Medulla oblongata (tissue), 1 donor: ENCODE data around the gene PRKAA1.

Source experiments
- DNase-seq: peaks from one replicate; pipeline ENCODE4 v3.0.0-alpha.2; 2015; ENCODE audit errors: extremely low spot score

Gene PRKAA1

GRCh38 chr5:40780199-40780598 lies 18.0 kb downstream of the PRKAA1 start:
- no peak for DNase-seq

GRCh38 chr5:40779561-40779960 lies 18.6 kb downstream of the PRKAA1 start:
- no peak for DNase-seq

DNA sequence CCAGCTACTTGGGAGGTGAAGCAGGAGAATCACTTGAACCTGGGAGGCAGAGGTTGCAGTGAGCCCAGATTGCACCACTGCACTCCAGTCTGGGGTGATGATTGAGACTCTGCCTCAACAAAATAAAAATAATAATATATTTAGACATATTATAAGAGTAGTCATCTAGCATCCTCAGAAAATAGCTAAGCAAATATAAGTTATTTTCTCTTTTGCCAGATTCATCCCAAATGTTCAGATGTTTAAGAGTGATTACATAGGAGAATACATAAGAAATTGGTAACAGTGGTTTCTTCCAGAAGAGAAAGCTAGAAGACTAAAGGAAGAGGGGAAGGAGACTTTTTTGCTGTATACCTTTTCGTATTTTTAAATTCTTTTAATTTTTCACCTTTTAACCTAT lies 20.0 kb downstream of the PRKAA1 start:
- no peak for DNase-seq

DNA sequence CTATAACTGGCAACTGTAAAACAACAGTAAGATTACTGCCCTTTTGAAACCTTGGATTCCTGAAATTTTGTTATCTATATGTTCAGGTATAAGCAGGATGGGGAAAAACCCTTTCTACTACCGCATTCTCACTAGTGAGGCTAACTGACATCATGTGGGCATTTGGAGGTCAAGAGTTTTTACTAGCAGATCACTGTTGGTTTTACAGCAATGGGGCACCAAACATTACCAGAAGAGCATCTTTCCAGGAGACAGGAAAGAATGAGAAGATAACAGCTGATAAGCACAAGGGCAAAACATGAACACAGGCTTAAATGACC lies 21.6 kb downstream of the PRKAA1 start:
- DNase-seq, result no peak

DNA sequence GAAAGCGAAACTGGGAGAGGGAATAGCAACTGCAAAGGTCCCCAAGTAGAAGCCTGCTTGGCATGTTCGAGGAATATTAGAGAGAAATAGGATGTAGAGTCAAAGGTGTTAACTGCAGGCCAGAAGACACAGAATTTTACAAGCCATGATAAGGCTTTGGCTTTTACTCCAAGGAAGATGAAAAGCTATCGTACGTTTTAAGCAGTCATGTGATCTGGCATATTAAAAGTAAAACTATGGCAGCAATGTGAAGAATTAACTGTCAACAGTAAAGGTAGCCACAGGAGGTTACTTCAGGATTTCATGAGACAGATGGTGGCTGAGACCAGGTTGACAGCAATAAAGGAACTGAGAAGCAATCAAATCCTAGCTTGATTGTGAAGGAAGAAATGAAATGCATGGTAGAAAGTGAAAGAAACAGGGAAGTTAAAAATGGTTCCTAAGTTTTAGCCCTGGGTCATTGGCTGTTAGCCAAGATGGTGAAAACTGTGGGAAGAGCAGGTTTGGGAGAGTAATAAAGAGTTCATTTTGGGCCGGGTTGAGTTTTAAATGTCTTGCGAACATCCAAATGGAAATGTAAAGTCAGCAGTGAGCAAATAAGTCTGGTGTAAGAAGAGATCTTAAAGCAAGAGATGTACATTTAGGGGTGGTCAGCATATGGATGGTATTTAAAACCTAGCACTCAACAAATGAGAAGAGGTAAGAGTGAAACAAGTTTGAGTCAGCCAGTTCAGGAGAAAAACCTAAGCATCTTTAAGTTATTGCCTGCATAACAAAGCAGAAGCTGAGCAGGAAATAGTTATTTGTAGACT lies 22.1 kb downstream of the PRKAA1 start:
- no peak for DNase-seq

GRCh38 chr5:40775085-40775845 lies 22.9 kb downstream of the PRKAA1 start:
- no peak for DNase-seq

DNA sequence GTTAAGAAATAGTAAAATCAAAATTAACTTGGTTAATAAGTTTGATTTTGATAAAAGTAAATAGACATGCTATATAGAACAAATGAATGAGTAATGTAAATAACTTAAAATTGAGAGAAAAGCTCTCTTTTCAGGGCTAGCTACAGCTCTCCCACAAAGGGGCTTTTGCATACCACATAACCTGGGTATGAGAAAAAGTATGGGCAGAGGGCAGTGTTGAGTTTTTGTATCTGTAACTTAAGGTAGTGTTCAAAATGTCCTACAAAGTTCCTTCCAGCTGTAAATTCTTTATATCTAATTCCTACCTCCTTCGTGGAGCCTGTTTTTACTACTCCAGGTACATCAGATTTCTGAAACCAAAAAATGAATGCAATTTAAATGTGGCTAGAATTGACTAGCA lies 23.6 kb downstream of the PRKAA1 start:
- no peak for DNase-seq

- DNase-seq, result no peak
Measured at GRCh38 chr5:40770764-40771163, 27.4 kb downstream of the PRKAA1 start.

DNA sequence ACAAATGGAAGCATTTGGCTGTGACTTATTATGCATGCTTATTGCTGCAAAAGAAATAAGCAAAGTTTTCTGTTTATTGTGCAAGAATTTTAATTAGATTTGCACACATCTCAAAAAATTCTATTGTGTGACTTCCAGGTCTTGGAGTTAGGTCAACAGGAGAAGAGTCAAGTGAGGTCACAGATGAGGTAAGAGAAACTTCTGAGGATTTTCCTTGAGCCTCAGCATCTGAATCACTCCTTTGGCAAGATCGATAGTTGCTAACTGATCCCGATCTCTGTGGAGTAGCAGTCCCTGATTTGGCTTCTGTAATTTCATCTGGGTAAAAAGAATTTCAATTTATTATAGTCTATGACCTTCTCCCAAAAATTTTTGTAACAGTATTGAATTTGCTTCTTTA lies 35.5 kb downstream of the PRKAA1 start:
- DNase-seq, result no peak

GRCh38 chr5:40757400-40757799 lies 40.8 kb downstream of the PRKAA1 start:
- DNase-seq, result no peak

DNA sequence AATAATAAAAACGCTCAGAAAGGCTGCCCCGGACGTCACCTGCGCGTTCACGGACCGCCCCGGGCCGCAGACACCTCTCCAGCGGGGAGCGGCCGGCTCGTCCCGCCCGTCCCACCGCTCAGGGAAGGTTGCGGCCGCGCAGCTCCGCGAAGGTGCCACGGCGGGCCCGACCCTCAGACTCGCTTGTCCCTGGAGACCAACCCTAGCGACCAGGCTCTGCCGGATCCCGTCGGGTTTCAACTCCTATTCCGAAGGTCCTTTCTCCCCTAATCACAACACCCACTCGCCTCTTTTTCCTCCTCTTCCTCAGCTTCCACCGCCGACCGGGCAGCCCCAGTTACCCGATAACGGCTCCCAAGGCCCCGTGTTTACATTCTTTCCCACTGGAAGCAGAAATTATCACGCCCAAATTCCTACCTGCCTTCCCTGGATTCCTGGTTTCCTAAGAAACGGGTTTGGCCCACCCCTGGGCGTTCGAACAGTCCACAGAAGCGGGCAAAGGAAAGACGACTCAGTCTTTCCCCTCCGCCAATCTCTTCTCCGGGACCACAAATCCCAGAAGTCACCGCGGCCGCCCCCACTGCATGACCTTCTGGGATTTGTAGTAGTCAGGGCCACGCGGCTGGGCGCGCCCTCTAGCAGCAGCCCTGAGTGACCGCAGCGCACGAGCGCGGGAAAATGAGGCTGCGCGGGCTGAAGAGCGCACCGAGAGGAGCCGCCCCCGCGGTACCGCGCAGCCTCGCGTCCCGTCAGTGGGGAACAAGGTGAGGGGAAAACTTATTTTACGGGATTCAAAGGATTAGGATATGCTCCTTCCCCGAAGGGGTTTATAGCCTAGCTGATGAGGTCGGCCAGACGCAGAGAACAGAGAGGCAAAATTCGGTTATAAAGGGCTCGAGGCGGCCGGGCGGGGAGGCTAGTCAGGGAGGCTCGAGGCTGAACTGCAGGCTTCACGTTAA lies 42.5 kb downstream of the PRKAA1 start, which contains the start of gene TTC33:
TTC33 (minus strand) TSS at position 555 of the 959 bp plus-strand sequence. CDS start 8,943 bp downstream, outside the sequence.
- DNase-seq, result peak; percentile 97

- peak; percentile 94 for DNase-seq
Measured at GRCh38 chr5:40755093-40755406, 43.1 kb downstream of the PRKAA1 start.

DNA sequence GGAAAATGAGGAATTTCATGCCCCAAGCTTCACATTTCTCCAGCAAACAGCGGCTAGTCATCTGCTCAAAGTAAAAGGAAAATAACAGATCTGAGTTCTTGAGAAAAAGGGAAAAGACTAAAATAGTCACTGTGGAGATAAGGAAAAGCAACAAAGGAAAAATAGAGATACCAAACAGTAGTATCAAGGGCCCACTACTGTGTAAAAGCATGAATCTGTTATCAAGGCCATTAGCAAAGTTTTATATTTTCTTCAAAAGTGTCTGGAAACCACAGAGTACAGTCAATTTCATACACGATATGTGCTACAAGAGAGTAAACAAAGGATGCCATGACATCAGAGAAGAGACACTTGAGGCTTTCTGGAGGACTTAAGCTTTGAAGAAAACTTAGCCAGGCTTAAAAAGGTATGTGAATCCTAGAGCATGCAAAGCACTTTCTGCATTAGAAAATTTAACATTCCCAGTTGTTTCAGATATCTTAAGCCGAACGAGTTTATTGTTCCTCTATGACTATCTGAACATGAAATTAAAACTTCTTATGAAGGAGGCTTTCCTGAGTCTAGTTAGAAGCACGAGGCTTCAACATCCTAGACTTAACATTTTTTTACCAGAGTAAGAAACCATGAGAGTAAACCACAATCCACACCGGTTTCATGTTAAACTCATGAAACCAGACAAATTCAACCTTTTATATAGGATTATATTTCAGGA lies 43.6 kb downstream of the PRKAA1 start:
- no peak for DNase-seq

- no peak for DNase-seq
Measured at GRCh38 chr5:40746703-40747102, 51.5 kb downstream of the PRKAA1 start.

GRCh38 chr5:40743771-40744170 lies 54.4 kb downstream of the PRKAA1 start:
- peak; percentile 22 for DNase-seq

DNA sequence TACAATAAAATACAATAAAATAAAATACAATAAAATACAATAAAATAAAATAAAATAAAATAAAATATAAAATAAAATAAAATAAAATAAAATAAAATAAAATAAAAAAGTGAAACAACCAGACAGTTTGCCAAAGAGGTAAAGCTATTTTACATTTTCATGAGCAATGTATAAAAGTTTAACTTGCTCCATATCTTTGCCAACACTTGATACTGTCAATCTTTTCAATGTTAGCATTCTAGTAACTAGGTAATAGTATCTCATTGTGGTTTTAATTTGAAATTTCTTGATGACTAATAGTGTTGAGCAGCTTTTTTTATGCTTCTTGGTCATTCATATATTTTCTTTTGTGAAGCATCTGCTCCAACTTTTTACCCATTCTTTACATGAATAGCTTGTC lies 59.7 kb downstream of the PRKAA1 start:
- no peak for DNase-seq

GRCh38 chr5:40736103-40736875 lies 61.9 kb downstream of the PRKAA1 start:
- peak; percentile 91 for DNase-seq

DNA sequence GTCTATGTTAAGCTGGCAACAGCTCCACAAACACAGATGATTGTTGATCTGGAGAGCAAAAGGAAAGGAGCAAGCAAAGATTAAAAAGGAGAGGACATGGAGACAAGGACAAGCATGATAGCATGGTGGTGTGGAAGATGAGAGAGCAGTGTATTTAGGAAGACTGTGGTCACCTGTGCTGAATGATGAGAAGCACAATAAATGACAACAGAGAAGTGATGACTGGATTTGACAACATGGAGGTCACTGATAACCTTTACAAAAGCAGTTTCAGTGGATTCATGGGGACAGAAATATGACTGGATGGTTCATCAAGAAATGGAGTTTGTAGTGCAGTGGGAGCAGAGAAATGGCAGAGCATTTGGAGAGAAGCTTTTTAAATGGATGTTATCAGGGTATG lies 62.6 kb downstream of the PRKAA1 start:
- no peak for DNase-seq

GRCh38 chr5:40734986-40735385 lies 63.2 kb downstream of the PRKAA1 start:
- DNase-seq, result no peak

DNA sequence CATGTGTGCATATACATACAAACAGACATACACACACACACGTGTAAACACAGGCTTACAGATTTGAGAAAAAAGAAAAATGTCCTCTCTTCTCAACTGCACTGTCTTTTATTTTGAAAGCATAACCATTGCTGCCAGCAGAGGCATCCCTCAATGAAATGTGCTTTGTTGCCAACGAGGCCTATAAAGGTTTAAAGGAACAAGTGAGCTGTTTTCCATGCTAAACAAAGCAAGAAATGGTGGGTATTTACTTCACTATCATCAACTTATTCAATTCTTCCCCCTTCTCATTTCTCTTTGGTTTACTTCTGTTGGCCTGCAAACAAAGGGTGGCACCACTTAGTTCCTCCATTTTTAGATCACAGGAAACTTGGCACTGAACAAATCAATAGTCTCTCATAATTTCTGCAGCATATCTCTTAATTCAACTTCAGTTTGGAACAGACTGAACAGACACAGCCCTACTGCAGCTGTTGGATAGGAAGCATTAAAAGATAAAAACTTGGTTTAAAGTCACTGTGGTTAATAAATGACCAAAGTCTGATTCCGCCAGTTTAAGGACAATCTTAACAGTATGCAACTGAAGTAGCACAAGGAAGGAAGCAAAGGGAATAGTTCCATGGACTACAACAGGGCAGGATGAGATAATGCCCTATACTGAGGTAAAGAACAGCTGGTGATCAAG lies 64.2 kb downstream of the PRKAA1 start:
- peak; percentile 27 for DNase-seq
